ENCODE data around the gene FBRS.

The FBRS gene

DNA sequence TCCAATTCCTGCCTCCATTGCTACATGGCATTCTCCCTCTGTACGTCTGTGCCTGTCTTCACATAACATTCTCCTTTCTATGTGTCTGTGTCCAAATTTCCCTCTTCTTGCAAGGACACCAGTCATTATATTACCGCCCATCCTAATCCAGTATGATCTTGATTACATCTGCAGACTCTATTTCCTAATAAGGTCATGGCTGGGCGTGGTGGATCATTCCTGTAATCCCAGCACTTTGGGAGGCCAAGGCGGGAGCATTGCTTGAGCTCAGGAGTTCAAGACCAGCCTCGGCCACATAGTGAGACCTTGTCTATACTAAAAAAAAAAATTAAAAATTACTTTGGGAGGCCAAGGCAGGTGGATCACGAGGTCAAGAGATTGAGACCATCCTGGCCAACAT is 12.5 kb upstream of the FBRS start:
- TF ChIP-seq, protein P1, sequence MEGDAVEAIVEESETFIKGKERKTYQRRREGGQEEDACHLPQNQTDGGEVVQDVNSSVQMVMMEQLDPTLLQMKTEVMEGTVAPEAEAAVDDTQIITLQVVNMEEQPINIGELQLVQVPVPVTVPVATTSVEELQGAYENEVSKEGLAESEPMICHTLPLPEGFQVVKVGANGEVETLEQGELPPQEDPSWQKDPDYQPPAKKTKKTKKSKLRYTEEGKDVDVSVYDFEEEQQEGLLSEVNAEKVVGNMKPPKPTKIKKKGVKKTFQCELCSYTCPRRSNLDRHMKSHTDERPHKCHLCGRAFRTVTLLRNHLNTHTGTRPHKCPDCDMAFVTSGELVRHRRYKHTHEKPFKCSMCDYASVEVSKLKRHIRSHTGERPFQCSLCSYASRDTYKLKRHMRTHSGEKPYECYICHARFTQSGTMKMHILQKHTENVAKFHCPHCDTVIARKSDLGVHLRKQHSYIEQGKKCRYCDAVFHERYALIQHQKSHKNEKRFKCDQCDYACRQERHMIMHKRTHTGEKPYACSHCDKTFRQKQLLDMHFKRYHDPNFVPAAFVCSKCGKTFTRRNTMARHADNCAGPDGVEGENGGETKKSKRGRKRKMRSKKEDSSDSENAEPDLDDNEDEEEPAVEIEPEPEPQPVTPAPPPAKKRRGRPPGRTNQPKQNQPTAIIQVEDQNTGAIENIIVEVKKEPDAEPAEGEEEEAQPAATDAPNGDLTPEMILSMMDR (IDR thresholded peaks at IDR 0.05) = no peak
- Histone ChIP-seq H3K4me3 (no peak overlapping the region), H3K27ac (no peak overlapping the region)
- no peak for DNase-seq (ENCODE audit: low spot score)

DNA sequence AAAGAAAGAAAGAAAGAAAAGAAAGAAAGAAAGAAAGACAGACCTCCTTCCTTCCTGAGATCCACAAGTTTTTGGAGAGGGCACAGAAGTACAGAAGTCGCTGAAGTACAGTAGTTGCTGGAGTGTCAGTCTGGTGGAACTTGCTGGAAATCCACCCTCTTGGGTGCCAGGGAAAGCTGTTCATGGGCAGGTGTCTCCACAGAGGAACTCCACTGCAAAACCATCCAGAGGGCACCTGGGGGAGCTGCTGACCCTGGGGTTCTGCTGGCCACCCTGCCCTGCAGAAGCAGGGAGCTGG is 11.0 kb upstream of the FBRS start:
- no peak overlapping the region for H3K27ac ChIP-seq
- H3K4me3 ChIP-seq = no peak overlapping the region
- DNase-seq (ENCODE audit: low spot score) = no peak
- TF ChIP-seq, protein P1 (IDR thresholded peaks at IDR 0.05) = no peak

DNA sequence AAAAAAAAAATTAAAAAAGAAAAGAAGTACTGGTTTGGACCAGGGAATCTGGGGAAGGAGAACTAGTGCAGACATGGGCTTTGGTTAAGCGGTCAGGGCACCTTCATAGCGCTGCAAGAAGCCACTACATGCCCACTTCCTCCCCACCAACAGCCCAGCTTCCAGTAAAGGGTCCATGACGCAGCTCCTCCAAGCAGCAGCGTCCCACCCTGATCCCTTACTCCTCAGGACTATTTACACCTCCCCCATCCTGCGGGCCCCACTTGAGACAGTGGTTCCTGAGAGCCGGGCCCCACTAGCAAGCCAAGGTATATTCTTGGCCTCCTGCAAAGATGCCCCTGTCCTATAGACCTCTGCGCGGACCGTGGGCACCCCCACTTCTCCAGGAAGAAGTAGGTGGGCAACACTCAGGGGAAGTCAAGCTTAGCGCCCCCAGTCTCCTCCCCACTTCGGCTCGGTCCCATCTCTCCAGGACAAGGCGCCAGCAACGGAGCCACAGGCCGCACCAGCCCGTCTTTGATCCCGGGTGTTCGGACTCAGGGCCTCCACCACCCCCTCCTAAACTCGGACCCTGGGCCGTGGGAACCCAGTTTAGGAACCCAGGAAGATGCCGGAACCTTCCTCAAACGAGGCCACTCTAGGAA is 8.4 kb upstream of the FBRS start:
- H3K4me3 ChIP-seq = peak overlapping the region; percentile 77
- peak; percentile 85 for DNase-seq (ENCODE audit: low spot score)
- TF ChIP-seq, protein P1 (IDR thresholded peaks at IDR 0.05) = no peak
- H3K27ac ChIP-seq = peak overlapping the region; percentile 84 to 97

DNA sequence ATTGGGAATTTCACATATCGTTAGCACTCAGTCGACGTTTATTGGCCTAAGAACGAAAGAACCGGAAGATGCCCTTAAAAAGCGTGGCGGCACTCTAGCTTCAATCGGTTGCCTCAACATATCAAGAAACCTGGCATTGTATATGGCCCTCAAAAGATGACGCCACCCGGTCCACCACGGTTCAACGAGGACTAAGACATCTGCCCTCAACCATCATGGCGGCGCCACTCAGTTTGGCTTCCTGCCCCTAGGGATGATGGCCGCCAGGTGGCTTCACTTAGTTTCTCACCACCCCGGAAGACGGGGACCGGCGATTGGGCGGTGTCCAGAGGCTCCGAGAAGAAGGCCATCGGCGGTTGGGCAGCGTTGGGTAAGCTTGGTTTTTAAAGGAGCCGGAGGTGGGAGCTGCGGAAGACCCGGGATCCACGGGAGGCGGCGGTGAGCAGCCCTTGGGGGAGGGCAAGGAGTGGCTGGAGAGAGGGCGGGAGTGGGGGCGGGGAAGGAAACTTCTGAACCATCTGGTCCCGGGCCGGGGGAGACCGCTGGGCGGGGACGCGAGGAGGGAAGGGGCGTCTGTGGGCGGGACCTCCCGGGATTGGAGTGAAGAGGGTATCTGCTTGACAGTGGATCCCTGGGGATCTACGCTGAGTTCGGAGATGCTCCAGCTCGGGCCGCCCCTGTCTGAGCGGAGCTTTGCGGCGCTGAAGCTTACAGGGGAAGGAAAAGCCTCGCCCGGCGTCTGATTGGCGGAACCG is 7.7 kb upstream of the FBRS start, which contains the start of gene PRR14:
TSS of gene PRR14 (plus strand) at position 592 of the 755 bp plus-strand sequence. CDS start 686 bp downstream, outside the sequence.
- Histone ChIP-seq H3K27ac (peak within 1 kb of the TSS; percentile 84 to 97), H3K4me3 (peak within 1 kb of the TSS; percentile 77)
- peak; percentile 100 for DNase-seq (ENCODE audit: low spot score)
- TF ChIP-seq, protein P1 (IDR thresholded peaks at IDR 0.05) = no peak

DNA sequence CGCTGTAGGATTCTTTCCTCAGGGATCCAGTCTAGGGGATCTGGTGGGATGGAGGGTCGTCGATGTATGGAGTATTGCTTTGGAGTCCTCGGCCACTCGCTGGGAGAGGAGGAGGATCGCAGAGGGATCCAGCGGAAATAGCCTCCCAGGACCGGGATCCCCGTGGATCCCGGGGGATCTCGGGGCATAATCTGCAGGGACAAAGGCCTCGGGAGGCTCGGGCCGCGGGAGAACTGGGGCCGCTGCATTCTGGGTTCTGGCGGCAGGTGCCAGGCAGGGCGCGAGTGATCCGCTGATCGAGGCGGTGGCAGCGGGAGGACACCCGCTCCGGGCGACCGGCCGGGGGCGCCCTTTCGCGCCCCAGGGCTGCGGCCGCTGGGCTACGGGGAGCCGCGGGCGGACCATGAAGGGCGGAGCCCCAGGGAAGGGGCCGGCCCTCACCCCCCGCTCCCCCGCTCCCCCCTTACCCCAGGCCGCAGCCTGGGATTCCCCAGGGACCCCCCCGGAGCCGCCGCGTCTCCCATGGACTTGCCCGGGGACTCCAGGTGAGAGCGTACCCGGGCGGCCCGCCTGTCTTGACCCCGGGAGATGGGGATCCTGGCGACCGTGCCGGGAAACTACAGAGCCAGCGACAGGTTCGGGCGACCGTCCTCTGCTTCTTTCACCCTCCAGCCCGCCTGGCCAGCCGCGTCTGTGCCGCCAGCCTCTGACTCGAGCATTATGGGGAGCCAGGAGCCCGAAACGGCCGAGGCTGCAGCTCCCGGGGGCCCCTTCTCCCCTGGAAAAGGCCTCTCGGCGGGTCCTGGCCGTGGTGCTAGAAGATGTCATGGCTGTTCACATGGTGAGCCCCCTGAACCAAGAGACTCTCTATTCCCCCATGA is 6.9 kb upstream of the FBRS start:
- DNase-seq (ENCODE audit: low spot score) = peak; percentile 84
- TF ChIP-seq, protein P1 (IDR thresholded peaks at IDR 0.05) = peak; percentile 32

DNA sequence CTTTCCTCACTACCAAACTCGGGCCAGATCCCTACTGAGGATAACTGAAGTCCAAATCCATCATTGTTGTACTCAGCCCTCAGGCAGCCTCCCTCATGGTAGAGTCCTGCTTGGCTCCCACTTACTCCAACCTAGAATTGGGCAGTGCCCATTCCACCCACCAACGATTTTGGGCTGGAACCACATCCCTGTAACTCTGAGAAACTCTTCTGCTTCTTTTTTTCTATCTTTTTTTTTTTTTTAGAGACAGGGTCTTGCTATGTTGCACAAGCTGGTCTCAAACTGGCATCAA is 6.3 kb upstream of the FBRS start:
- H3K27ac ChIP-seq = peak overlapping the region; percentile 84 to 97
- DNase-seq (ENCODE audit: low spot score) = no peak
- TF ChIP-seq, protein P1 (IDR thresholded peaks at IDR 0.05) = no peak
- H3K4me3 ChIP-seq = peak overlapping the region; percentile 77

More for the DNA sequence above, 6.9 kb upstream of the FBRS start:
- Histone ChIP-seq H3K27ac (peak overlapping the region; percentile 84 to 97), H3K4me3 (peak overlapping the region; percentile 77)

Measured in coronary artery (tissue), 2 donors.